Measurements from ENCODE around the gene NUDT9.

DNA sequence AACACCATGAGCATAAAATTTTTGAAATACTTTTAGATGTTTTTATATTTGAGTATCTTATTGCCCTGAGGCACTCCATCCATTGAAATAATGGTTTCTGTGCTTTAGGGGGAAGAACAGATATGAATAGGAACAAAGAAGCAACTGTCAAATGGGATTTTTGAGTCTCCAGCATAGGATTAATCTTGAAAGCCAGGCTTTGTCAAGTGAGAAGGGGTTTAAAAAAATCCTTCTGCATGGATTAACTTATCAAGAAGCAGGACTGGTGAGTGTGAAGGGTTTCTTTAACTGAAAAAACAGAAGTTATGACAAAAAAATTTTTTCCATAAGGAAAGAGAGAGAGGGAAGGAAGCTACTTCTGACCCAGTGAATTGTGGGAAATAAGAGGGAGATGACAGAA, 7.6 kb upstream of the NUDT9 start:
- TF ChIP-seq CTCF (conservative IDR thresholded peaks at IDR 0.05; ENCODE audit: low read depth, low read length) = no peak
- no peak for TF ChIP-seq EZH2 (IDR thresholded peaks at IDR 0.05; ENCODE audit: borderline replicate concordance, low read depth, low read length, poor library complexity, severe bottlenecking)
